ENCODE measurements around the gene PDE8A.
"Not testable (repeated sequence)": the region's sequence is repeated elsewhere in the genome, so short reads cannot be mapped to it uniquely, and the experiment has no call there.

The PDE8A gene

DNA sequence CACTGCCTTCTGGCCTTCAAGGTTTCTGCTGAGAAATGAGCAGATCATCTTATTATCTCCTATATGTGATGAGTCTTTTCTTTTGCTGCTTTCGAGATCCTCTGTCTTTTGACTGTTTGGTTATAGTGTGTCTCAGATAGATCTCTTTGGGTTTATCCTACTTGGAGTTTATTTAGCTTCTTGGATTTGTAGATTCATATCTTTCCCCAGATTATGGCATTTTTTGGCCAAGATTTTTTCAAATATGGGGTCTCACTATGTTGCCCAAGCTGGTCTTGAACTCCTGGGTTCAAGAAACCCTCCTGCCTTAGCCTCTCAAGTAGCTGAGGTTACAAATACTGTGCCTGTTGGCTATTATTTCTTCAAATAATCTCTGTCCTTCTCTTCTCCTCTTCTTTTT lies 150.3 kb downstream of the PDE8A start:
- DNase-seq (ENCODE audit: low read depth): no peak

DNA sequence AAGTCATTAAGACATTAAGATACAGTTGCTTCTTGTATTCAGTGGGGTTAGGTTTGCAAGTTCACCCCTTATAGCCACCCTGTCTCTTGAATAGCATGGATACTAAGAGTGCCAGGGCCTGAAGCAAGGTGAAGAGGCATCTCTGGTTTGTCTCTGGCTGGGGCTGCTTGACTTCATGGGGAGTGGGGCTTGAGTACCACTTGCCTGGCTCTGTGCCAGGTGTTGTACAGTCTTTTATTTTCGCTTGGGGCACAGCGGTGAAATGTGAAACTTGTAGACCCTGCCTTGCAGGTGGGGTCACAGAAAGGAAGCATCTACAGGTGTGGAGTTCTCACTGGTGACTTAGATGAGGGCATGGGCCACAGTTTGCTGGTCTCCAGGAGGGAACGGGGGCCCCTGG lies 152.1 kb downstream of the PDE8A start:
- DNase-seq (ENCODE audit: low read depth): no peak

GRCh38 chr15:85137489-85138168 lies 156.0 kb downstream of the PDE8A start:
- DNase-seq (ENCODE audit: low read depth): no peak

DNA sequence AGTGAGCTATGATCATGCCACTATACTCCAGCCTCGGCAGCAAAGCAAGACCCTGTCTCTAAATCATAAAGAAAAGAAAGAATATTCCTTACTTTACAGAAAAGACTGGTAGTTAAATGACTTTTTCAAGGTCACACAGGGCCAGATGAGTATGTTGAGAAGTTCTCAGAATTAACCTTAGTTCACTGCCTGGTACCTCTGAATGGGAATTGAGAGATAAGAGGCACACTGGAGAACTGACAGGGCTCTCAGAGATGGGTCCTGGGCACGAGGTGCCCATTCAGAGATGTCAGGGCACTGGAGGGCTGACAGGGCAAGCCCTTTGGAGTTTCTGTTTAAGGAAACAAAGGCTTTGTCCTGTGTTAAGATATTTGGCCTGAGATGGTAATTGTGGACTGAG lies 157.7 kb downstream of the PDE8A start:
- DNase-seq (ENCODE audit: low read depth): no peak

DNA sequence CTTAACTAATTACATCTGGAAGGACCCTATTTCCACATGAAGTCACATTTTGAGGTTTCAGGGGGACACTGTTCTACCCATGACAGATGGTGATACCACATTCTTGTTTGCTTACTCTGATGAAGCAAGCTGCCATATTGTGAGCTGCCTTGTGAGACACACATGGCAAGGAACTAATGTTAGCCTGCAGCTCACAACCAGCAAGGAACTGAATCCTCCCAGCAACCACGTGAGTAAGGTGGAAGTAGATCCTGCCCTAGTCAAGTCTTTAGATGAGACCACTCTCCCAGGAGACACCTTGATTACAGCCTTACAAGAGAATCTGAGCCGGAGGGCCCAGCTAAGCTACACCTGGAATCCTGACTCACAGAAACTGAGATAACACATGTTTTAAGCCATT lies 160.1 kb downstream of the PDE8A start:
- no peak for DNase-seq (ENCODE audit: low read depth)

- no peak for DNase-seq (ENCODE audit: low read depth)
Observed at GRCh38 chr15:85142312-85142711, 160.7 kb downstream of the PDE8A start.

DNA sequence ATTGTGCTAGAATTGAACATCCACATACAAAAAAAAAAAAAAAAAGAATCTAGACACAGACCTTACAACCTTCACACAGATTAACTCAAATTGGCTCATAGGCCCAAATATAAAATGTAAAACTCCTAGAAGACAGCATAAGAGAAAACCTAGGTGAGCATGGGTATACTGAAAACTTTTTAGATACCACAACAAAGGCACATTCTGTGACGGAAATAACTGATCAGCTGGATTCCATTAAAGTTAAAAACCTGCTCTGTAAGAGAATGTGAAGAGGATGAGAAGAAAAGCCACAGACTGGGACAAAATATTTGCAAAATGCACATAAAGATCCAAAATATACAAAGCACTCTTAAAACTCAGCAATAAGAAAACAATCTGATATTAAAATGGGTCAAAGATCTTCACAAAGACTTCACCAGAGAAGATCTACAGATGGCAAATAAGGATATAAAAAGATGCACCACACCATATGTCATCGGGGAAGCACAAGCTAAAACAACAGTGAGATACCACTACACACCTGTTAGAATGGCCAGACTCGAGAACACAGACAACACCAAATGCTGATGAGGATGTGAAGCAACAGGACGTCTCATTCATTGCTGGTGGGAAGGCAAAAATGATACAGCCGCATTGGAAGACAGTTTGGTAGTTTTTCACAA lies 167.9 kb downstream of the PDE8A start:
- DNase-seq (ENCODE audit: low read depth): no peak

GRCh38 chr15:85150130-85150480 lies 168.4 kb downstream of the PDE8A start:
- DNase-seq (ENCODE audit: low read depth): no peak

DNA sequence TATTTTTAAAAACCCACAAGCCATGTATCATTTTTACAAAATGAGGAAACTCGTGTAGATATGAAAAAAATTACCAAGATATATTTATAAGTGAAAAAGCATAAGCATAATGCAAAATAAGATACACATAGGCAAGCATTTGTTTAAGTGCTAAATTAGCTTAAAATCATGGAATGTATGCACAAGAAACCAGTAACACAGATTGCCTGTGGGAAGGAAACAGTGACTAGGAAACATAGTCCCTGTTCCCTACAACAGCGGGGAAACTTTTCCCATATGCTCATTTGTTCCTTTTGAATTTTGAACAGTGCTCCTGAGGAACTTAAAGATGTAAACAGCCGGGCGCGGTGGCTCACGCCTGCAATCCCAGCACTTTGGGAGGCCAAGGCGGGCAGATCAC lies 169.5 kb downstream of the PDE8A start:
- DNase-seq (ENCODE audit: low read depth): no peak

GRCh38 chr15:85151861-85152260 lies 170.2 kb downstream of the PDE8A start:
- no peak for DNase-seq (ENCODE audit: low read depth)

DNA sequence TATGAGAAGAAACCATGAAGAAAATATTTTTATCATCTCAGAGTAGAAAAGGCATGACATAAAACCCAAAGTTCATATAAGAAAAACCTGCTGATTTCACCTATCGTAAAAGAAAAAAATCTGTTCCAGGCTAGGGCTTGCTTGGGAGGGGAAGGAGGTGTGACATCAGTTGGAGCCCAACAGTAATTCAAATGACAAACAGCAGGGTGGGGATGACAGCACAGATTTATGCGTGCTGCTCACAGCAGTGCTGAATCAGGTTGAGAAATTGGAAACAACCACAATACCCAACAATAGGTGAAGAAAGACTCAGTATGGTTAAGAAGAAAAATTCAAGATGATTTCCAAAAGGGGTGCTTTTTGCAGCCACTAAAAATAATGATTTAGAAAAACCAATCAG lies 172.4 kb downstream of the PDE8A start:
- DNase-seq (ENCODE audit: low read depth): no peak

GRCh38 chr15:85155360-85155759 lies 173.7 kb downstream of the PDE8A start:
- no peak for DNase-seq (ENCODE audit: low read depth)

DNA sequence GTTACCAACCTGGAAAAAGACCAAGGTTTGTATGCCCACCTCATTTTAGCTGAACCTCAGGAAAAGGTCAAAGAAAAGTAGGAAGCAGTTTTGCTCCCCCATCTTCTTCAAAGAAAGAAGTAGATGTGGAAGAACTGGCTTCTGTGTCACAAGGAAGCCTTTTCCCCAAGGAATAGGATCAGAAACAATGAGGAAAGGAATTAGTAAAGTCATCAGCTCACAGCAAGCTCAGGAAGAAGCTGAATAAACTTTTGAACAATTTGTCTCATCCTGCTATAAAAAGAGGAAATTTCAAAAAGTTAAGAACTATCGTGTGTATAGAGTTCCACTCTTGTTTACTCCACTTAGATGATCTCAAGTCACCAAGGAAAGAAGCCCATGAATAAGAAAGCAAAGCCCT lies 174.2 kb downstream of the PDE8A start:
- DNase-seq (ENCODE audit: low read depth): no peak

DNA sequence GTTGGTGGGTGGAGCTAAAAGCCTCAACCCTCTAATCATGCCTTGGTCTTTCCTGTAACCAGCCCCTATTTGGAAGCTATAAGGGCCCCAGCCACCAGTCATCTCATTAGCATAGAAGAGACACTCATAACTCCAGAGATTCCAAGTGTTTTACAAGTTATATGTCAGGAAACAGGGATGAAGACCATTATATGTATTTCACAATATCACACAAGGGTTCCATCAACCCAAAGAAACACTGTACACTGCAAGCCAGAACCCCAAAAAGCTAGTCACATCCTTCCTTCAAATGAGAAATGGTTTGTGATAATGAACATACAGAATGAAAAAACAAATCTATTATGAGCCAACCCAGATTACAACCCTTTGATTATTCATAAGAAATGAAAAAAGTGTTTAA lies 175.7 kb downstream of the PDE8A start:
- DNase-seq (ENCODE audit: low read depth): no peak

DNA sequence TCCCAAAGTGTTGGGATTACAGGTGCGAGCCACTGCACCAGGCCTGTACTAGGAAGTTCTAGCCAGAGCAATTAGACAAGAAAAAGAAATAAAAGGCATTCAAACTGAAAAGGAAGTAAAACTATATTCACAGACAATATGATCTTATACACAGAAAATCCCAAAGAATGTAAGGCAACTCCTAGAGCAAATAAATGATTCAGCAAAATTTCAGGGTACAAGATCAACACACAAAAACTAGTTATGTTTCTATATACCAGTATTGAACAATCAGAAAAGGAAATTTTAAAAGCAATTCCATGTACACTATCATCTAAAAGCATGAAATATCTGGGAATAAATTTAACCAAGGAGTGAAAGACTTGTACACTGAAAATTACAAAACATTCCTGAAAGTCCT lies 180.6 kb downstream of the PDE8A start:
- no peak for DNase-seq (ENCODE audit: low read depth)

DNA sequence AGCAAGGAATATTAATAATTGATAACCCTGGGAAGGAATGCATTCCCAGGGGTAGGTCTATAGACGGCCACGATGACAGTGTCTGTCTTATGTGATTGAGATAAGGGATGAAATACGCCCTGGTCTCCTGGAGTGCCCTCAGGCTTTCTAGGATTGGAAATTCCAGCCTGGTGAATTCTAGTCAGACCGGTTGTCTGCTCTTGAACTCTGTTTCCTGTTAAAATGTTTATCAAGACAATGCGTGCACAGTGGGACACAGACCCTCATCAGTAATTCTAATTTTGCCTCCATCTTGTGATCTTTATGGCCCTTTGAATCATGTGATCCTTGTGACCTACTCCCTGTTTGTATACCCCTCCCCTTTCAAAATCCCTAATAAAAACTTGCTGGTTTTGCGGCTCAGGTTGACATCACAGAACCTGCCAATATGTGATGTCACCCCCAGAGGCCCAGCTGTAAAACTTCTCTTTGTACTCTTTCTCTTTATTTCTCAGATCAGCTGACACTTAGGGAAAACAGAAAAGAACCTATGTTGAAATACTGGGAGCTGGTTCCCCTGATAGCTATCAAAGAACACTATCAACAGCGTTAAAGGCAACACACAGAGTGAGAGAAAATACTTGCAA lies 183.3 kb downstream of the PDE8A start:
- DNase-seq (ENCODE audit: low read depth): no peak

DNA sequence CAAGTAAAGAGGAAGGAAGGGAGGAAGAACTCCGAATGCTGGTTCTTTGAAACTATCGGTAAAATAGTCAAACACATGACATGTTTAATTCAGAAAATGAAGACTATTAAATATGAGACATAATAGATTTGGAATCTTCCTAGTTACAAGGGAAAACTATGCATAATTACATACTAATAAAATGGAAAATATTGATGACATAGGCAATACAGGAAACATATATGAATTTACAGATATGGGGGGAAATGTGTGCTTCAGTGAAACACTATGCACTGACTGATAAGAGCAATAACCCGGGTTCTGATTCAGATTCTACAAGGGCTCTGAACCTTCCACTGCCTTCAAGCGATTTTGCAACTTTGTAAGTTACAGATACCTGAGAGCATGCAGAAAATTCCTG lies 185.9 kb downstream of the PDE8A start:
- no peak for DNase-seq (ENCODE audit: low read depth)

GRCh38 chr15:85168642-85169173 lies 187.1 kb downstream of the PDE8A start:
- DNase-seq (ENCODE audit: low read depth): no peak

- DNase-seq (ENCODE audit: low read depth): no peak
Observed at GRCh38 chr15:85171736-85172135, 190.1 kb downstream of the PDE8A start.

- no peak for DNase-seq (ENCODE audit: low read depth)
Observed at GRCh38 chr15:85172846-85173490, 191.3 kb downstream of the PDE8A start.

GRCh38 chr15:85173630-85174029 lies 192.0 kb downstream of the PDE8A start:
- DNase-seq (ENCODE audit: low read depth): not testable (repeated sequence)

DNA sequence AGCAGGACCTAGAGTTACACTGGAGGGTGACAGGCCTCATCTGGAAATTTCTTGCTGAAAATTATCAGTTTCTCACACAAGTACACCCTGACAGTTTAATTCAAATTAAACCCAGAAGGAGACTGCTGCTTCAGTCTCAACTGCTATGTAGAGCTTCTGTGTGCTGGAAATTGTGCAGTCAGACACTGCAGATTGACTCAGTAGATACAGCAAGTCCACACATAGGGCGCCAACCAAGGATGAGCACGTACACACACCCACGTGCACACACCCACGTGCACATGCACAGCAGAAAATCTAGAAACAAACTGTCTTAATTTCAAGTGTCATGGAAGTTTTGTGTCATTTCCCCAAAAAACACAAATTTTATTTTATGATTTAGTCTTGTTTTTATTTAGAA lies 192.9 kb downstream of the PDE8A start:
- DNase-seq (ENCODE audit: low read depth): no peak

DNA sequence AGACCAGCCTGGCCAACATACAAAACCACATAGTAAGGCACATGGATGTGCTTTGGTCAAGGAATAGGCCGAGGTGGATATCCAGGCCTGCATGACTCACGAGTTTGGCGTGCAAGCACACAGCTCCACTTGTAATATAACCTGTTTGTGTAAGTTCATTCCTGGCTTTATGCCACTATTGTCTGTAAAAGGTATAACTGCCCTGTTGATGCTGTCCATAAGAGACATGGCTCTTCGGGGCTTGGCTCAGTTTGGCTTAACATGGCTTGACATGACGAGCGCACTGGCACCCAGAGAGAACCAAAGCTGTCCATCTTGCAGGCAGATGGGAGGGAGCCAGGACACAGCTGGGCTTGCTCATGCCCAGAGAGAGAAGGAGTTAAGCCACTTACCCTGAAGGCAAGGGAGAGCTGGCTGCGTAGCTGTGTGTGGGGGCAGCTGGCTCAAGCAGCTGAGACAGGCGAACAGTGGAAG lies 195.4 kb downstream of the PDE8A start:
- DNase-seq (ENCODE audit: low read depth): peak; percentile 34
